ENCODE results near the gene BARD1.
"Not testable (repeated sequence)": the region's sequence is repeated elsewhere in the genome, so short reads cannot be mapped to it uniquely, and the experiment has no call there.

The BARD1 gene

DNA sequence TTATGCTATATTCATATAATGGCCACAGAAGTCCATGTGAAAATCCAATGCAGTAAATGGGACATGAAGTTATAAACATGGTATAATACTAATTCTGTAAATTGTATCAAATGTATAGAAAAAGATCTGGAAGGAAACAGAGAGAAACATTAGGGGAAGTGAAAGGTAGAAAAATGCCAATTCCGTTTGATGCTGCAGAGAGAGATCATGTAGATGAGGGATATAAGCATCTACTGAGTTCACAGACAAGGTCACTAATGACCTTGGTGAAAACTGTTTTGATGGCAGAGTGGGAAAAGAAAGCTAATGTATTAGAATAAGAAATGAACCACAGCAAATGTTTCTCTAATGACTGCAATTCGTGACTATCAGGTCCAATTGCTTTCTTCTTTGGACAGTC, 56.0 kb downstream of the BARD1 start:
- DNase-seq: no peak

DNA sequence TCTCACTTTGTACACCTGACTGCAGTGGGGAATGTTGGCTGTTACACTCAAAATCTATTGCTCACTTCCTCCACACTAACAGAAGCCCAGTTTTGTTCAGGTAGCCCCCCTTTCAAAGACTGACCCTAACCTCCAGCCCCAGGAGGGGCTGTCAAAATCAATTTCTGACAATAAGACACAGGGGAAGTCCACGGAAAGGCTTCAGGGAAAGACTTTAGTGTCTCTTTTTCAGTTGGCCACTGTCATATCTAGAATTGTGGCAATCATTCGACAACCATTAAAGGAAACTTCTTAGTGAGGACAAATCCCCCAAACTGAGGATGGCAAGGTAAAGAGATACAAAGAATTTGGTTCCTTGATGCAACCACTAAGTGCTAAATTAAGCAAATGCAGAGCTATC, 59.0 kb downstream of the BARD1 start:
- no peak for DNase-seq

DNA sequence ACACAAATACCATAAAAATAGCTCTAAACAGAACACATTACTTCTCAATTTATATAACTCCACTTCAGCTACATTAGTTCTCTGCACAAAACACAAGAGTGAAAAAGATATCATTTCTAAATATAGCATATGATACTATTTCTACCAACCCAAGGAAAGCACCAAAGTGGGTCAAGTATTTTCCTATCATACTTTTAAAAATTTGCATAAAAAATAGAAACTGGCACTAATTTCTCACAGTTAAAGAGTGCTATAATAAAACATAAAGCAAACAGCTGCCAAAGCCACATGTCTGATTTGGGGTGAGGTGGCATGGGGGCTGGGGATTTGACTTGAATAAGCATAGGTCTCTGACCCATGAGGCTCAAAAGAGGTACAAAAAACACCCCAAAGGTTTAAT, 61.5 kb downstream of the BARD1 start:
- no peak for DNase-seq

DNA sequence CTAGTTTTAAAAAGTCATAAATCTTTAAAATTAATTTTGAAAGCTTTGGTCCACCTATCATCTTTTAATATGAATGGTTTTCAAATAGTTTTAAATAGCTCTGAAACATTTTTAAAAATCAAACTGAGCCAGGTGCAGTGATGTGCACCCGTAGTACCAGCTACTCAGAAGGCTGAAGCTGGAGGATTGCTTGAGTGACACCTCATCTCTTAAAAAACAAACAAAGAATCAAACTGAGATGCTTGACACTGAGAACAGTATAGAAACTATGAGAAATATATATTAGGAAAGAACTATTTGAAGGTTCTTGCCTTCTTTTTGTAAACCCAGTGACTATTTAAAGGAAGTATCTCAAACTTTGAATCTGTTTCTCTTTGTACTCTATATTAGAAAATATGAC, 67.4 kb downstream of the BARD1 start:
- no peak for DNase-seq

DNA sequence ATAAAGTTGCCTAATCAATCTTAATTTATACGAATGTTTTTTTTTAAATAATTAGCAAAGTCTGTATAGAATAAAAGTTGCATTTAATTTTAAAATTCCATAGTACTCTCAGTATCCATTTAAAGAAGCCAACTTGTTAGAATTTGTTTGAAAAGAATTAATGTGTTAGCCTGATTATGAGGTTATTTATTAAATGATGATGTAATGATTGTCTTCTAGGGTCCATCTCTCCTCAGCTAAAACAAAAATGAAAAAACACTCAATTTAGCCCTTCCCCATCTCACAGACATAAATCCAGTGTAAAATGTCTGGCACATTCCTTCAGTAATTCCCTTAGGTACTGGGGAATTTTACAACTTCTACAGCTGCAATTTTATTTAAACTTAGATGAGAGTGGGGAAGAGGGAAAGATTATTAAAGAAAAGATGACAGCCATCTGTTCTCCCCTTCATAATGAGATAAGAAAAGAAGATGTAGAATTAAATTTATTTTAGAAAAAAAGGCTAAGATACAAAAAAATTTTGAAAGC, 68.6 kb downstream of the BARD1 start:
- no peak for DNase-seq

DNA sequence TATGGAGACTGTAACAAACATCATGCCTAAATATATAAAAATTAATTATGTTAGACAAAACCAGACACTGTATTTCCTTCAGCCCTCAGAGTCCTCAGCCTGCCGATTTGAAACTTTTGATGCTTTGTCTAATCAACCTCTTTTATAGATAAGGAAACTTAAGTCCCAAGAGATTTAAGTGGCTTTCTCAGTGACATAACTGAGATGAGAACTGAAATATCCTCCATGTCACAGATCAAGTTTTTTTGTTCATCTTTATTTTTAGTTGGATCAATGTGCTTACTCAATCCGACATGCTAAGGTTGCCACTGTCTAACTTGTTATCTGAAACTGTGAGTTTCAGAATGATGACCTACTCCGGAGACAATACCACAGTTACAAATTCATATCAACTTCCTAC, 72.3 kb downstream of the BARD1 start:
- DNase-seq: no peak

DNA sequence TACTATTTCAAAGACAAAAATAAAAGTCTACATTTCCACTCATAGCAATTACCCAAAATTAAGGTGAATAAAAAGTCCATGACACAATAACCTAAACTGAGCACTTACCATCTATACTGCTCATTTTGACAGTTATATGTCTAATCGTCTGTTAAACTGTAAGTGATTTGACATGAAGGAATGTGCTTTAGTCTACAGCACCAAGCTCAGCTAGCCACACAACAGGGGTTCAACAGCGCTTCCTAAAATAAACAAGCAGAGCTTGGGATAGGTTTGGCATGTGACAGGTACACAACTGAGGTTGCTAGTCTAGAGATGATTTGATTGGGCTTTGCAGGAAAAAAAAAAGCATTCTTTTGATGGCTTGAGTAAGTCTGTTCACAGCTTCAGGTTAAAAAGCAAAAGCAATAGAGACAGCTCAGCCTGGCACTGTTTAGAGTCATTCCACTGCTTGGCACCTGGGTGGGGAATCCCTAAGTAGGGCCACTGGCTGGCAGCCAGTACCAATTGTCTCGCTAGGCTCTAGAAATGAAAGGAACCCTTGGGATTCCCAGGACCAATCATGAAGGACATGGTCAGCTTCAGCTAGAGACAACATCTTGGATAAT, 78.6 kb downstream of the BARD1 start:
- DNase-seq: no peak

DNA sequence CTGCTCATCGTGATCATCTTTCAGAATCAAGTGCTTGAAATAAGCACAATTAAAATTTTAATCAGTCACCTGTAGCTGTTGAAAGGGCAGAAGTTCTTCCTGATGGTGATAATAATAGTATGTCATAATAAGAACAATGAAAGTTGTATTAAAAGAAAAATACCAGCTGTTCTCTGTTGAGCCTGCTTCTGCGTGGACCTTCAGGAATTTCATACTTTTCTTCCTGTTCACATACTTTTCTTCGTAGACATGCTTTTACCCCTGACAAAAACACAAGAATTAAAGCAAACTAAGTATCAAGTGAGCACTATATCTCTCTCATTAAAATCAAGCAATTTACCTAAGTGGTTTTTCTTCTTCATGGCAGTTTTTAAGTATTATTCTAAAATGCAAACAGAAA, 79.2 kb downstream of the BARD1 start:
- DNase-seq: no peak

DNA sequence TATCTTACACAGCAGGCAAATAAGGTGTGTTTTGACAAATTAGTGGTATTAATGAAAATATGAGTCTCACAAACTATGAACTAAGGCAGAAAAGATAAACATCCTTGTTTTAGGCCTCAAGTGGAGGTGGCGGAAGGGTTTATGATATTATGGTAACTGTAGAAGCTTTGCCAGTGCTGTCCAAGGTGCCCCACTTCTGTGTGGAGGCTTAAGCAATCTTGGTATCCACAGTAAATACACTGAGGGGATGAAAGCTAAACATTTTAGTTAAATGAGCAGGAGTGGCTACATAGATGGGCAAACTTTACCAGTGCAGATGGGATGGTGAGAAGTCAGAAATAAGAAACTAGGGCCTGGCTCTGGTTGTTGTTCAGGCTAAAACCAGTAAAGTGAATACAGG, 84.7 kb downstream of the BARD1 start:
- DNase-seq: no peak

DNA sequence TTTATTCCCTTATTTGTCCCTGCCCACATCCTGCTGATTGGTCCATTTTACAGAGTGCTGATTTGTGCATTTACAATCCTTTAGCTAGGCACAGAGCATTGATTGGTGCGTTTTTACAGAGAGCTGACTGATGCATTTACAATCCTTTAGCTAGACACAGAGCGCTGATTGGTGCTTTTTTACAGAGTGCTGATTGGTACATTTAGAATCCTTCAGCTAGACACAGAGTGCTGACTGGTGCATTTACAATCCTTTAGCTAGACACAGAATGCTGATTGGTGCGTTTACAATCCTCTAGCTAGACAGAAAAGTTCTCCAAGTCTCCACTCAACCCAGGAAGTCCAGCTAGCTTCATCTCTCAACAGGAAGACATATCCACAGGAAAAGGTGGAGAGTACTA, 91.6 kb downstream of the BARD1 start:
- DNase-seq: not testable (repeated sequence)

DNA sequence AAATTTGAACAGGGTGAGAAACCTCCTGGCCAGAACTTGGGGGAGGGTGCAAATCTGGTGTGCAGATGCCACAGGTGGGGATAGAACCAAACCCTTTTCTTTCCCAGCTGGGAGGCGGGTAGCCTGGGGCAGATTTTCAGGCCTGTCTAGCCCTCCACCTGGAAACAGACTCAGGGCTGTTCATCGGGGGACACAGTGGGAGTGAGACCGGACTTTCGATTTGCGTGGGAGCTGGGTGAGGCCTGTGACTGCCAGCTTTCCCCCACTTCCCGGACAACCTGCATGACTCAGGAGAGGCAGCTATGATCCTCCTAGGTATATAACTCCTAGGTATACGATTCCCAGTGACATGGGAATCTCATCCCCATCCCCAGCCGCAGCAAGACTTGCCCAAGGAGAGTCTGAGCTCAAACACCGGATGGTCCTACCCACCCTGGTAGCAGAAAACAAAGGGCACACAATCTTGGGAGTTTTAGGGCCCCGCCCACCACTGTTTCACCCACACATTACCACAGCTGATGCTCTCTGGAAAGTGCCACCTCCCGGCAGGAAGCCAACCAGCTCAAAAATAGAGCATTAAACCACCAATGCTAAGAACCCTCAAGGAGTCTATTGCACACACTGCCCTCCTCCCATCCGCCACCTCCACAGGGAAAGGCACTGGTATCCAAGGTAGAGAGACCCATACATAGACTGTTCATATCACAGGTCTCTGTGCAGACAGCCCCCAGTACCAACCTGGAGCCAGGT, 92.5 kb downstream of the BARD1 start:
- no peak for DNase-seq

DNA sequence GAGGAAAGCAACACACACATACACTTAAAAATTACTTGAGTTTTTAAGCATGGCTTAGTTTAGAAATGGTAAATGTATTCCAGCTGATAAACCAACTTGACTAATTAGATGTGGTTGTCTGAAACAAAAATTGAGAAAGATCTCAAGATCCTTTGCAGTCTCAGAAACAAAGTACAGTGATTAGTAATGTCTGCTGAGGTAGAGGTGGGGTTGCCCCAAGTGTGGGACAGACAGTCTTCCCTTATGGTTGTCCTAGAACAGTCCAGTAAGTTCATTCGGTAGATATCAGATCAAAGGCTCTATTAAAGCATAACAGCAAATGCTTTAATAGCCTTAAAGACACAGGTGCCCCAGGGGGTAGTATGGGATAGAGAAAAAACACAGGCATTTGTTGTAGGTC, 94.5 kb downstream of the BARD1 start:
- DNase-seq: no peak

DNA sequence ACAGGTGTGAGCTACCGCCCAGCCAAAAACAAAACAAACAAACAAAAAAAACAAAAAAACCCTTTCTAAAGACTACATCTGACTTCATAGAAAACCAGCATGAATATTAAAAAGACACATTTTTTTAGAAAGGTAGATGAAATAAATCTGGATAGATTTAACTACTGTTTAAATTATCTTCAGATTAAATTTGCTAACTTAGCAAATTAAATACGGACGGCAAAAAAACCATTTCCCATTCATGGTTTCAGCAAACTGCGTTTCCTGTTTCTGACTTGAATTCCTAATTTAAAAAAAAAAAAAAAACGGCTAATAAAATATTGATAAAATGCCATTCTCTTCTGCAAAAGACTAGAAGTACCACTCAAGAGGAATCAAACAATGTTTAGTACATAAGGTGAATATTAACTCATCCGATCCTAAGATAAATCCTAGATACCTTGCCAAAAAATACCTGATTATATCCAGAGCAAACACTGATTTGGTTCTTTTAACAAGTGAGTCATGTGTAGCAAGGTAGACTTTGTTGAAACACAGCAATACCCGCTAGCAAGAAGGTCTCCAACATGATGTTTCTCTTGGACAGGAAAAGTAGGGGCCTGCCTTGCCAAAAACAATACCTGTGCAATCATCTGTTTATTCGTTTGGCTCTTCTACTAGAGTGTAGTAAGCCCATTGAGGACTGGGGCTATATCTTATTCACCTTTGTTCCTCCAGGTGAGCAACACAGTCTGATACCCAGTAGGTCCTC, 96.2 kb downstream of the BARD1 start:
- no peak for DNase-seq

DNA sequence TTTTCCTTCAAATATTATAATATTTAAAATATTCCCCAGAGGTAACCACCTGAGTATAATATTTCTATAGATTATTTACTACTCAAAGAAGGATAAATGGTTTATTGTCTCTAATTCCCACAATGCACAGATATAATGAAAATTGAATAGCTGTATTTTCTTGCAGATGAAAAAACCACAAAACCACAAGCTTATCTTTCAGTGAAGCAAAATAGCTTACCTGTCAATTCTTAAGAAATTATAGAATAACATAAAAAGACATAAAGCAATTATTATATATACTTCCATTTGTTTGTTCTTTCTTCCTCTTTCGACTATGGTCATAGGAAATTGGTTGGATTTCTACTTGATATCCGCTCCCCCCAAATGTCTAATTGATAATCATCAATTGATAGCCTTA, 98.8 kb downstream of the BARD1 start:
- no peak for DNase-seq

DNA sequence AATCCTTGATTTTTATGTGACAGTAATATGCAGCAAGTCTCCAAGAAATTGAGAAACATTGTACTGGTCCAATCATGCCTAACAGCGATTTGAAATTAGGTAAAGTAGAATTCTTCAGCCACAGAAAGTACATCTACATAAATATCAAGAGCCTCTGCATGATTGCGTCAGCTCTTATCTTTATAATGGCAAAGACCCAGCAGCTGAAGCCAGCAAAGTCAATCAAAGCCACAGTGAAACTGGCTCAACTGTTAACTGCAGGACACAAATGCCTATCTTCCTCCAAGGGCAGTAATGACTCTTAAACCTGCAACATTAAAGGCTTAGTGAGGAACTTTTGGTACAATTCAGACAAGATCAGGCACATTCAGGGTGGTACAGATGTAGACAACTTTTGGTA, 102.5 kb downstream of the BARD1 start:
- DNase-seq: no peak

DNA sequence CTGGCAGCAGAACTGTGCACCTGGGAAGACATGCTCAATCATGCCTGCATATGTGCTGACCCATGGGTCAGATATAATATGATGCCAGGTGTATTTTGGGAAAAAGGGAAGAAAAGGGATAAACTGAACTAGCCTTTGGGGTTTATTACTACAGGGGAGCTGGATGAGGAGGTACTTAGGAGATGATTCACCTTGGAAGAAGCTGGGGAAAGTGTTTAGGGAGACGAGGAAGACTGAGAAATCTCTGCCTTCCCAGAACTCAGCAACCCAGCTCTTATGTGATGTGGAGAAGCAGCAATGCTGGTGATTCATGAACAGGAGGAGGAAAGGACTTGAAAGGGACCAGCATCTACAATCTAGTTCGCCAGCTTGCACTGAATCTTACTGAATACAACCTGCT, 110.2 kb downstream of the BARD1 start:
- no peak for DNase-seq

DNA sequence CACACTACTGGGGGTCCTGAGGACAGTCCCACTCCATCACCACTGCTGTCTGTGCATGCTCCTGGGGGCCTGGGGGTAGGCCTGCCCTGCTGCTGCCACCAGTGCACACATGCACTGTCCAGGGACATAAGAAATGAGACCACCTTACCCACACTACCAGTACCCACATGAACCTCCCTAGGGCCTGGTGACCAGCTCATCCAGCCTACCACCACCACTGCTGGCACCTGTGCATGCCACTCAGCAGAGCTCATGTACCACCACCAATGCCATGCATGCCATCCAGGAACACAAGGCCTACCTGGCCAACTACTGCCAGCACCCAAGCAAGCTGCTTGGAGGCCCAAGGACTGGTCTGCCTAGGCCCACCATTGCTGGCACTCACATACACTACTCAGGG, 112.8 kb downstream of the BARD1 start:
- no peak for DNase-seq

DNA sequence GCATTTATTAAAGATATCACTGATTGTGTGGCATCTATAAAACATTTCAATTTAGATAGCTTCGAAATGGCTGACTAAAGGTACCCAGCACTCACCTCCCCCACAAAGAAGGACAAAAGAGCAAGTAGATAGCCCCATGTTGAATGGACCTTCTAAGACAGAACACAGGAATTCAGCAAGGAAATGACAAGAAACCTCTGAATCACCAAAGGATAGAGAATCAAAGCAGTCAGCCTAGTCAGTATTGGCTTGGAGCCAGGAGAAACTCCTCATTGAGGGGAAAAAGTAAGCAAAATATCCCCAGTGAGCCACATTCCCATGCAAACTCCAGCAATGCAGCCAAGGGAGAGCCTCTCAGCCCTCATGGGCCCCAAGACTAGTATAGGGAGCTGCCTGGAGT, 113.7 kb downstream of the BARD1 start:
- no peak for DNase-seq

DNA sequence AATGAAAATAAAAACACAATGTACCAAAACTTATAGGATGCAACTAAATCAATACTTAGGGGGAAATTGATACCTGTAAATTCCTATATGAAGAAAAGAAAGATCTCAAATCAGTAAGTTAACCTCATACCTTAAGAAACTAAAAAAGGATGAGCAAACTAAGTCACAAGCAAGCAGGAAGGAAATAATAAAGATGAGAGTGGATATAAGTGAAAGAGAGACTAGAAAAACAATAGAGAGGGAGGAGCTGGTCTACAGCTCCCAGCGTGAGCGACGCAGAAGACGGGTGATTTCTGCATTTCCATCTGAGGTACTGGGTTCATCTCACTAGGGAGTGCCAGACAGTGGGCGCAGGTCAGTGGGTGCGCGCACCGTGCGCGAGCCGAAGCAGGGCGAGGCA, 125.9 kb downstream of the BARD1 start:
- DNase-seq: not testable (repeated sequence)

DNA sequence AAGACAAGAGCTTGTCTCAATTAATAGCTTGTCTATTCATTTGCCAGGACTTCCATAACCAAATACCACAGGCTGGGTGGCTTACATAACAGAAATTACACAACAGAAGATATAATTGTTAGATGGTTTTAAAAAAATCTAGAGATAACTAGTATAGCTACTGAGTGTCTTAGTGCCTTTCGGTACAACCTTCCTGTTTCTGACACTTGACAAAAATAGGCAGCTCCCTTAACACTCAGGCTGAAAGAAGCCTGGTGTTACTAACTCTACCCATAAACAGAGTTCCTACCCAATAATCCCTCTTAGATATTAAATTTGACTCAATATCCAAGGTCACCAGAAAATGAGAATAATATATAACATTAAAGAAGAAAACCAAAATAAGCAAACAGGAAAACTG, 129.7 kb downstream of the BARD1 start:
- no peak for DNase-seq

DNA sequence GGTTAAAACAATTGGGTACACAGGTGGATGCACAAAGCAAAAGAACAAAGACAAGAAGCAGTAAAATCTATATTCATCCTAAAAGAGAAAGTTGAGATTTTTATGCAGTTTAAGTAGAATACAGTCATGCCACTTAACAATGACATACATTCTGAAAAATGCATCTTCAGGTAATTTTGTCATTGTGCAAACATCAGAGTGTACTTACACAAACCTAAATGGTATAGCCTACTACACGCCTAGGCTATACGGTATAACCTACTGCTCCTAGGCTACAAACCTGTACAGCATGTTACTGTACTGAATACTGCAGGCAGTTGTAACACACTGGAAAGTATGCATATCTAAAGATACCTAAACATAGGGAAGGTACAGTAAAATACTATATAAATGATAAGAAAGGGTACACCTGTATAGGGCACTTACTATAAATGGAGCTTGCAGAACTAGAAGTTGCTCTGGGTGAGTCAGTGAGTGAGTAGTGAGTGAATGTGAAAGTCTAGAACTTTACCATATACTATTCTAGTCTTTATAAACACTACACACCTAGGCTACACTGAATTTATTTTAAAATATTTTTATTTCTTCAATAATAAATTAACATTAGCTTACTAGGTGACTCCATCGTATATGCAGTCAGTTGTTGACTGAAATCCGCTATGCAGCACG, 132.9 kb downstream of the BARD1 start:
- DNase-seq: no peak

All from activated naive CD4-positive, alpha-beta T cell treated with Interleukin-2 at 50 U/mL for 16 hours (primary cell).